Kidney capillary endothelial cell (primary cell): ENCODE results near the gene GRB10.

Source experiments
- DNase-seq: peaks from one replicate; pipeline ENCODE4 v3.0.0-alpha.2; 2018; ENCODE audit warnings: low spot score

The GRB10 gene

GRCh38 chr7:50782375-50783208, at the start of gene GRB10:
TSS of gene GRB10 (minus strand) at chr7:50782896. CDS start at chr7:50732322, 50,574 bp downstream.
- no peak for DNase-seq

- DNase-seq = peak; percentile 9
Observed at GRCh38 chr7:50828801-50829200, 46.1 kb upstream of the GRB10 start.

- no peak for DNase-seq
Observed at GRCh38 chr7:50828116-50828515, 45.4 kb upstream of the GRB10 start.

GRCh38 chr7:50827281-50827680, 44.6 kb upstream of the GRB10 start:
- DNase-seq = no peak

- DNase-seq = peak; percentile 99
Observed at GRCh38 chr7:50826371-50827172, 43.9 kb upstream of the GRB10 start.

GRCh38 chr7:50825465-50825864, 42.8 kb upstream of the GRB10 start:
- DNase-seq = no peak

GRCh38 chr7:50824882-50825281, 42.2 kb upstream of the GRB10 start:
- DNase-seq = no peak

GRCh38 chr7:50822706-50823105, 40.0 kb upstream of the GRB10 start:
- peak; percentile 21 for DNase-seq

- DNase-seq = no peak
Observed at GRCh38 chr7:50822110-50822509, 39.4 kb upstream of the GRB10 start.

- peak; percentile 77 for DNase-seq
Observed at GRCh38 chr7:50821457-50822008, 38.8 kb upstream of the GRB10 start.

GRCh38 chr7:50818324-50818723, 35.6 kb upstream of the GRB10 start:
- DNase-seq = peak; percentile 69

GRCh38 chr7:50817561-50817960, 34.9 kb upstream of the GRB10 start:
- DNase-seq = no peak

- no peak for DNase-seq
Observed at GRCh38 chr7:50815138-50815537, 32.4 kb upstream of the GRB10 start.

- no peak for DNase-seq
Observed at GRCh38 chr7:50814166-50814565, 31.5 kb upstream of the GRB10 start.

GRCh38 chr7:50812841-50813475, 30.3 kb upstream of the GRB10 start:
- DNase-seq = peak; percentile 75

- no peak for DNase-seq
Observed at GRCh38 chr7:50812094-50812493, 29.4 kb upstream of the GRB10 start.

- DNase-seq = no peak
Observed at GRCh38 chr7:50808282-50808888, 25.7 kb upstream of the GRB10 start.

GRCh38 chr7:50807026-50807730, 24.5 kb upstream of the GRB10 start:
- no peak for DNase-seq

- no peak for DNase-seq
Observed at GRCh38 chr7:50806143-50806542, 23.4 kb upstream of the GRB10 start.

GRCh38 chr7:50805447-50806125, 22.9 kb upstream of the GRB10 start:
- no peak for DNase-seq
